Left ventricle myocardium inferior (tissue), 1 donor: ENCODE data around the gene BLOC1S4. TPM values are rescaled to one million over a fixed set of nuclear protein-coding genes. Genes with fewer than 3 reads are reported as not detected.

Source experiments
- DNase-seq: peaks from one replicate; pipeline ENCODE4 v3.0.0-alpha.2; 2020
- H3K27ac ChIP-seq: fragments of 200-600 bp; replicated peaks from 2 replicates; pipeline ENCODE4 v1.8.0; 2021
- H3K27me3 ChIP-seq: fragments of 200-600 bp; 2 replicates; pipeline ENCODE4 v1.8.0; 2021; ENCODE audit warnings: low read depth
- H3K36me3 ChIP-seq: fragments of 200-600 bp; 2 replicates; pipeline ENCODE4 v1.8.0; 2021
- H3K4me1 ChIP-seq: fragments of 200-600 bp; 2 replicates; pipeline ENCODE4 v1.8.0; 2021
- H3K4me3 ChIP-seq: fragments of 200-600 bp; 2 replicates; pipeline ENCODE4 v1.8.0; 2021; ENCODE audit warnings: mild to moderate bottlenecking, moderate library complexity
- H3K9me3 ChIP-seq: fragments of 200-600 bp; replicated peaks from 2 replicates; pipeline ENCODE4 v1.8.0; 2021
- intact Hi-C: fragments of 100-400 bp; cut with micrococcal nuclease; formaldehyde crosslinking; loops from one replicate; pipeline ENCODE4 v1.11.0; 2022
- total RNA-seq: library from RNA; stranded (reverse); fragmentation: NEBNext Ultra II Directional; extraction: Animal tissue kit (Norgen Biotek cat#: 25700); gene quantifications from one replicate; pipeline ENCODE4 v1.2.1, GENCODE V29; 2021
- TF ChIP-seq, protein P1 (sequence below): fragments of 200-600 bp; IDR thresholded peaks from 2 replicates; pipeline ENCODE4 v1.8.0; 2021; ENCODE audit warnings: antibody characterized with exemption, mild to moderate bottlenecking, borderline replicate concordance
- donor health status: DM: no; HTN: yes; CAD: no; lungs with severe emphysema.

Gene BLOC1S4
- total RNA-seq, 1 donor from 2014 or later, result 7.1 TPM

DNA sequence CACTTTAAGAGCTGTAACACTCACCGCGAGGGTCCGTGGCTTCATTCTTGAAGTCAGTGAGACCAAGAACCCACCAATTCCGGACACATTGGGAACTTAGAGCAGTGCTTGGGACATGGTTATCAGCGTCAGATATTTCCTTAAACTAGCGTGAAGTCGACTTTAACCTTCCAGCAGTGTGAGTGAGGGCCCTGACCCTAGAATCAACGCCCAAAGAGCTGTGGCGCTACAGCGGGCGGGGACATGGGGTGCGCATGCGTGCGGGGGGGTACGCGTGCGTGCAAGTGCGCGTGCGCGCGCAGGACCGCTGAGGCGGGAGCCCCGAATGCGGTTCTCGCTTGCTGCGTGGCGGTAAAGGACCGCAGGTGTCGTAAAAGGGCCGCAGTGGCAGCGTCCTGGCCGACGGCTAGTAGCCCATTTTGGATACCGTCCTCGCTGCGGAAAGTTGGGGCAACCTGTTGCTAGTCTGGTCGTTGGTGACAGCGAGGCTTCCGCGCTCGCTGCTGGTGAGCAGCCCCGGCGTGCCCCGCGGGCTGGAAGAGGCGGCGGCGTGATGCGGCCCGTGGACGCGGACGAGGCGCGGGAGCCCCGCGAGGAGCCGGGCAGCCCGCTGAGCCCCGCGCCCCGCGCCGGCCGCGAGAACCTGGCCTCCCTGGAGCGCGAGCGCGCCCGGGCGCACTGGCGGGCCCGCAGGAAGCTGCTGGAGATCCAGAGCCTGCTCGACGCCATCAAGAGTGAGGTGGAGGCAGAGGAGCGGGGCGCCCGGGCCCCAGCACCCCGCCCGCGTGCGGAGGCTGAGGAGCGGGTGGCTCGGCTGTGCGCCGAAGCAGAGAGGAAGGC is 42.1 kb upstream of the BLOC1S4 start:
- peaks cover 18% of the 10 kb centered on the region for H3K36me3 ChIP-seq
- intact Hi-C loops, result no loop called here

DNA sequence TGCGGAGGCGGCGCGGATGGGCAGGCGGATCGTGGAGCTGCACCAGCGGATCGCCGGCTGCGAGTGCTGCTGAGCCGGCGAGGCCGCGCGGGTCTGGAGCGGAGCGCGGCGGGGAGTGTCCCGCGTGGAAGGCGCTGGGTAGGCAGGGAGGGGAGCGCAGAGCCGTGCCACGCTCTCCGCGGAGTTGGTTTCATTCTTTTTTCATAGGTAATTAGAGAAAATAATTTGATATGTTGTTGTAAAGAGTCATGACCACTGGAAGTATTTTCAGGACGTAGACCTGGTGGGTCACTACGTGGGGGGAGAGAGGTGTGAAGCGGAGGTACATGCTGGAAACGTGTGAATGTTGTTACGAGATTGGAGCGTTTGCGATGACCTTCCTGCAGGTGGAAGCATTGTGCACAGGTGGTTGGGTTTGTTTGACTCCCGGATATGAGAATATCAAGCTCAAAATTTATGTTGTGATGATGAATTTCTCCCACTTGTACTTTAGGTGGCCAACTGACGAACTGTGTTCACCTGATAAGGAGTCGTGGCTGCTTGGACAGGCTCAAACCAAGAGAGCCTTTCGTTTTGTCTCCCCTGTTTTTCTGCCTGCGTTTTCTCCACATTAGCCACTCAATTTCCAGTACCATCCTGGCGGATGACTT is 41.3 kb upstream of the BLOC1S4 start:
- intact Hi-C loops, result no loop called here
- Histone ChIP-seq H3K27me3 (no peaks in the 10 kb centered on the region), H3K4me3 (peak overlapping the region; percentile 74), H3K36me3 (peaks cover 18% of the 10 kb centered on the region), H3K27ac (peak overlapping the region; percentile 95), H3K9me3 (no peaks in the 10 kb centered on the region), H3K4me1 (peaks cover 42% of the 10 kb centered on the region)
- TF ChIP-seq, protein P1, sequence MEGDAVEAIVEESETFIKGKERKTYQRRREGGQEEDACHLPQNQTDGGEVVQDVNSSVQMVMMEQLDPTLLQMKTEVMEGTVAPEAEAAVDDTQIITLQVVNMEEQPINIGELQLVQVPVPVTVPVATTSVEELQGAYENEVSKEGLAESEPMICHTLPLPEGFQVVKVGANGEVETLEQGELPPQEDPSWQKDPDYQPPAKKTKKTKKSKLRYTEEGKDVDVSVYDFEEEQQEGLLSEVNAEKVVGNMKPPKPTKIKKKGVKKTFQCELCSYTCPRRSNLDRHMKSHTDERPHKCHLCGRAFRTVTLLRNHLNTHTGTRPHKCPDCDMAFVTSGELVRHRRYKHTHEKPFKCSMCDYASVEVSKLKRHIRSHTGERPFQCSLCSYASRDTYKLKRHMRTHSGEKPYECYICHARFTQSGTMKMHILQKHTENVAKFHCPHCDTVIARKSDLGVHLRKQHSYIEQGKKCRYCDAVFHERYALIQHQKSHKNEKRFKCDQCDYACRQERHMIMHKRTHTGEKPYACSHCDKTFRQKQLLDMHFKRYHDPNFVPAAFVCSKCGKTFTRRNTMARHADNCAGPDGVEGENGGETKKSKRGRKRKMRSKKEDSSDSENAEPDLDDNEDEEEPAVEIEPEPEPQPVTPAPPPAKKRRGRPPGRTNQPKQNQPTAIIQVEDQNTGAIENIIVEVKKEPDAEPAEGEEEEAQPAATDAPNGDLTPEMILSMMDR, result peak; percentile 27
- DNase-seq, result no peak

More for the DNA sequence above, 42.1 kb upstream of the BLOC1S4 start:
- no peaks in the 10 kb centered on the region for H3K27me3 ChIP-seq
- H3K9me3 ChIP-seq, result no peaks in the 10 kb centered on the region
- DNase-seq, result peak; percentile 94
- peaks cover 42% of the 10 kb centered on the region for H3K4me1 ChIP-seq
- peak overlapping the region; percentile 95 for H3K27ac ChIP-seq
- TF ChIP-seq, protein P1, result peak; percentile 5
- H3K4me3 ChIP-seq, result peak overlapping the region; percentile 74

DNA sequence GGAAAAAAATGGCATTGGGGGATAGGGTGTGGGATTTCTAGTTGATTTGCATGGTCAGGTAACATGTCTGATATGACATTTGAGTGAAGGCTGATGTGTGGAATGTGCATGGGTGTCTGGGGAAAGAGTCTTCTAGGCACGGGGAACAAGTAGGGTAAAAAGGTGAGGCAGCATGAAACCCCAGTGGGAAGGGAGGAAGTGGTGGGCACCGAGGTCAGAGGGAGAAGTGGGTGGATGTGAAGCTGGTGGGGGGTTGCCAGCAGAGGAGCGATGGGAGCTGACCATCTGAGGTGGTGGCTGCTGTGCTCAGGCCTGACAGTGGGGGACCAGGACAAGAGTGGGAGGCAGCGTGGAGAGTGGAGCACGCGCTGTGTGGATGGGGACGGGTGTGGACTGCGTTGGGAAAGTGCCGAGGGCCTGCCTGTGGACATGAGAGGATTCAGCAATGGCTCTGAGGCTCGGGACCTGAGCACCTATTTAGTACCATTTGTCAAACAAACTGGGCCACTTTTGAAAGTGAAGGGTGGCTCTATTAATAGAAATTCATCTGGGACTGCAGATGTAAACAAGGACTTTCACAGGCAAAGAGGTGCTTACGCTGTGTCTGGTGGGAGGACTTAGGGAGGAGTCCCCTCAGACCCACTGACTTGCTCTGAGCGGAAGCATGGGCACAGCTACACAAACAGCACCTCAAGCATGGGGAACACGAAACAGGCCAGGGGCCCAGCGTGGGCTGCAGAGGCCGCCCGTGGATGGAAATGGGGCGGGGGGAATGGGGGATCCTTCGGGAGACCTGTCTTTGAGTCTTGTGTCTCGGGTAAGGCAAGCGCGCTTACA is 39.0 kb upstream of the BLOC1S4 start:
- Histone ChIP-seq H3K36me3 (peaks cover 12% of the 10 kb centered on the region), H3K4me3 (peak overlapping the region; percentile 23), H3K27me3 (no peaks in the 10 kb centered on the region), H3K27ac (no peak overlapping the region), H3K9me3 (no peaks in the 10 kb centered on the region), H3K4me1 (peaks cover 42% of the 10 kb centered on the region)
- no peak for DNase-seq
- TF ChIP-seq, protein P1, result no peak
- intact Hi-C loops, result no loop called here

DNA sequence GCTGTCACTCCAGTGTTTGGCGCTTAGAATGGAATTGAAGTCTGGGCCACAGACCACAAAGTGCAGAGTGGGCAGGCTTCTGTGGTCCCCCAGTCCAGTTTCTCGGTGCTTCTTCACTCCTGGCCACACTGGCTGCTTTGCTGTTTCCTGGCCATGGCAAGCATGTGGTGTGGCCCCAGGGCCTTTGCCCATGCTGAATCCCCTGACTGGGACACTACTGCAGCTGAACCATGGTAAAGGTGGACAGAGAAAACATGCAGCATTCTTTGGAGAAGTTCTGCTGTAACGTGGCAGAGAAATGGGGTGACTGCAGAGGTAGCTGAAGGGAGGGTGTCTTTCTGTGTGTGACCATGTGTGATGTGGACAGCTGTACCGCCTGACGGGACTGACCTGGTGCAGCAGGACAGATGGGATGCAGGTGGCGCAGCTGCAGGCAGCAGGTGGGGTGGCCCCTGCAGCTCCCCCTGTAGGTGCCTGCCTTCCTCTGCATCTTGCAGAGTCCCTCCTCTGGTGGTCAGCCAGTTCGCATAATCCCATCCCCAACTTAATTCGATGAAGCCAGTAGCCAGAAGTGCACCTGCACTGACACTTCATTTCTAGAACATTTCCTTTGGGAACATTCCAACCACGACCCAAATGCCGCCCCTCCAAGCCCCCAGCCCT is 35.5 kb upstream of the BLOC1S4 start:
- no peak for DNase-seq
- intact Hi-C loops, result no loop called here
- peaks cover 24% of the 10 kb centered on the region for H3K4me1 ChIP-seq
- peaks cover 10% of the 10 kb centered on the region for H3K36me3 ChIP-seq
- H3K9me3 ChIP-seq, result no peaks in the 10 kb centered on the region
- no peaks in the 10 kb centered on the region for H3K27me3 ChIP-seq
- no peak overlapping the region for H3K27ac ChIP-seq
- no peak overlapping the region for H3K4me3 ChIP-seq
- TF ChIP-seq, protein P1, result no peak

DNA sequence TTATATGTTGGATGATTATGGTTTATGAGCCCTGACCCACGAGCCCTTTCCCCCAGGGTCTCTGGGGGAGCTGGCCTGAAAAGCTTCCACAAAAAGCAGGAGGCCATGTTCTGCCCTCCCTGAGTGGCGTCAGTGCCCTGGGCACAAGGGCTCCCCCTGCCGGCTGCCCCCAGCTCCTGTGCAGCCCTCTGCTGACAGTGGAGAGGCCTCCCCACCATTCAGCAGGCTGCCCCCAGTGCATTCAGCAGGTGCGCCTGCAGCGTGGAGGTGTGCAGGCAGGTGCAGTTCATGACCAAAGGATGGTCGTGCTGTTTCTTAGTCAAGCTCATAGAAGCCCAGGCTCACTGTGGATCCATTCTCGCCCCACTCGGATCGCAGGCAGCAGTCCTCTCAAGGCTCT is 34.8 kb upstream of the BLOC1S4 start:
- no peak overlapping the region for H3K4me3 ChIP-seq
- H3K27me3 ChIP-seq, result no peaks in the 10 kb centered on the region
- no peak overlapping the region for H3K27ac ChIP-seq
- intact Hi-C loops, result no loop called here
- H3K9me3 ChIP-seq, result no peaks in the 10 kb centered on the region
- peaks cover 17% of the 10 kb centered on the region for H3K4me1 ChIP-seq
- DNase-seq, result no peak
- TF ChIP-seq, protein P1, result no peak
- peaks cover 6% of the 10 kb centered on the region for H3K36me3 ChIP-seq
